IPS DF 4.7 (cell line): Measurements from ENCODE around the gene IKZF3.
"Not testable (repeated sequence)": the region's sequence is repeated elsewhere in the genome, so short reads cannot be mapped to it uniquely, and the experiment has no call there.

Experiments
- DNase-seq: peaks from one replicate; pipeline ENCODE4 v3.0.0-alpha.2; 2013; ENCODE audit warnings: low spot score; ENCODE audit errors: extremely low read depth

The IKZF3 gene

GRCh38 chr17:39863918-39864746, at the start of gene IKZF3:
Gene IKZF3 (minus strand): TSS chr17:39864312. CDS start chr17:39864126, 186 bp downstream.
- DNase-seq: peak; percentile 16

GRCh38 chr17:39908789-39909352, 44.8 kb upstream of the IKZF3 start:
- no peak for DNase-seq

GRCh38 chr17:39904990-39905288, 40.8 kb upstream of the IKZF3 start:
- no peak for DNase-seq

- DNase-seq: no peak
Measured at GRCh38 chr17:39903158-39903884, 39.2 kb upstream of the IKZF3 start.

GRCh38 chr17:39902027-39902426, 37.9 kb upstream of the IKZF3 start:
- DNase-seq: not testable (repeated sequence)

- no peak for DNase-seq
Measured at GRCh38 chr17:39899215-39899614, 35.1 kb upstream of the IKZF3 start.

- DNase-seq: no peak
Measured at GRCh38 chr17:39898088-39898487, 34.0 kb upstream of the IKZF3 start.

- no peak for DNase-seq
Measured at GRCh38 chr17:39894681-39895376, 30.7 kb upstream of the IKZF3 start.

GRCh38 chr17:39889200-39889599, 25.1 kb upstream of the IKZF3 start:
- DNase-seq: no peak

GRCh38 chr17:39887078-39887477, 23.0 kb upstream of the IKZF3 start:
- DNase-seq: no peak

GRCh38 chr17:39886102-39886501, 22.0 kb upstream of the IKZF3 start:
- not testable (repeated sequence) for DNase-seq

GRCh38 chr17:39872751-39873150, 8.6 kb upstream of the IKZF3 start:
- no peak for DNase-seq

- no peak for DNase-seq
Measured at GRCh38 chr17:39871801-39872200, 7.7 kb upstream of the IKZF3 start.

- no peak for DNase-seq
Measured at GRCh38 chr17:39870776-39871175, 6.7 kb upstream of the IKZF3 start.

GRCh38 chr17:39868554-39868942, 4.4 kb upstream of the IKZF3 start:
- no peak for DNase-seq

GRCh38 chr17:39867880-39868553, 3.9 kb upstream of the IKZF3 start, which contains the start of gene ZPBP2:
Gene ZPBP2 (plus strand): TSS chr17:39868202. CDS start chr17:39868355, 153 bp downstream.
- no peak for DNase-seq

GRCh38 chr17:39867084-39867879, 3.2 kb upstream of the IKZF3 start:
- DNase-seq: no peak

GRCh38 chr17:39866013-39866730, 2.1 kb upstream of the IKZF3 start:
- no peak for DNase-seq

GRCh38 chr17:39863244-39863917, 731 bp downstream of the IKZF3 start:
- no peak for DNase-seq
